Pancreas (tissue), 10 donors: ENCODE data around the gene AARS2. TPM values are rescaled to one million over a fixed set of nuclear protein-coding genes. Genes with fewer than 3 reads are reported as not detected.
A peak's percentile ranks its signal among the peaks of the same experiment; 100 is the strongest.

Experiments
- ATAC-seq, 4 donors: fragments of 200-7000 bp; cut with Tn5 transposase; one replicate each; pipeline versions ENCODE4 v1.8.0 to v1.9.1; 2020; ENCODE audit warnings: mild to moderate bottlenecking in 4 of 4, moderate library complexity in 4 of 4
- DNase-seq, 6 donors: peaks; one replicate each; pipeline ENCODE4 v3.0.0-alpha.2; 2020
- FAIRE-seq: peaks from 2 replicates; lab custom pipeline; 2012; peaks lifted over from hg19 to GRCh38; lab: Jason Lieb, UNC
- H3K27ac ChIP-seq, 4 donors: fragments of 200-600 bp; sonication (generic); 1 replicate in 3 of 4; 2 replicates in 1 of 4; pipeline versions ENCODE4 v1.5.0 to v1.8.0; 2020
- H3K27me3 ChIP-seq, 4 donors: fragments of 200-600 bp; one replicate each; pipeline ENCODE4 v1.8.0; 2021
- H3K36me3 ChIP-seq, 3 donors: fragments of 200-600 bp; sonication (generic) in 1 of 3; one replicate each; pipeline versions ENCODE4 v1.5.0 to v1.8.0; 2020 to 2021
- H3K4me1 ChIP-seq, 3 donors: fragments of 200-600 bp; one replicate each; pipeline ENCODE4 v1.8.0; 2021
- H3K4me3 ChIP-seq, 4 donors: fragments of 200-600 bp; sonication (generic) in 2 of 4; one replicate each; pipeline versions ENCODE4 v1.5.0 to v1.8.0; 2020 to 2021
- H3K9me3 ChIP-seq, 4 donors: fragments of 200-600 bp; one replicate each; pipeline ENCODE4 v1.8.0; 2021
- WGBS, 2 donors: extraction: QIAGEN DNeasy Blood & Tissue Kit; methylation state at CpG; one replicate each; pipeline ENCODE4 v1.1.7; 2013; 5-methylcytosine and 5-hydroxymethylcytosine counted together
- intact Hi-C, 3 donors: fragments of 100-400 bp; cut with DNase I; formaldehyde crosslinking; loops; one replicate each; pipeline versions ENCODE4 v1.11.1 to v1.14.2; 2022
- polyA plus RNA-seq, 2 donors: library from polyadenylated mRNA; stranded (reverse); fragments of 200-250 nt; gene quantifications; one replicate each; pipeline ENCODE4 v1.2.3, GENCODE V29; 2013
- total RNA-seq, 6 donors: library from RNA; stranded (reverse); fragmentation: NEBNext Ultra II Directional in 4 of 6; extraction: Animal tissue kit (Norgen Biotek cat#: 25700) in 4 of 6; gene quantifications; one replicate each; pipeline versions ENCODE4 v1.2.1 to v1.2.4, GENCODE V29; 2021 to 2023
- TF ChIP-seq, protein P1 (sequence below), 4 donors: fragments of 200-600 bp; sonication (generic) in 3 of 4; IDR thresholded peaks; one replicate each; pipeline versions ENCODE4 v1.5.0 to v1.8.0; 2021; ENCODE audit warnings: antibody characterized with exemption in 4 of 4
- donor health status: healthy with polysubstance abuse.
- donor health status: DM: no; HTN: no; CAD: no; lungs with moderate emphysema.
- donor health status: DM: no; HTN: no; CAD: no.
- donor health status: control.
- donor health status: control.
- donor health status: Bipolar disorder and iron deficiency.
- donor health status: DM: yes; HTN: yes; CAD: no.
- donor health status: DM: no; HTN: no; CAD: no.
- donor health status: DM: no; HTN: no; CAD: no.
- donor health status: DM: yes; HTN: yes; CAD: no.

AARS2 gene
- total and polyA plus RNA-seq, 8 donors: 3.6 to 8.7 (median 5.0) TPM

DNA sequence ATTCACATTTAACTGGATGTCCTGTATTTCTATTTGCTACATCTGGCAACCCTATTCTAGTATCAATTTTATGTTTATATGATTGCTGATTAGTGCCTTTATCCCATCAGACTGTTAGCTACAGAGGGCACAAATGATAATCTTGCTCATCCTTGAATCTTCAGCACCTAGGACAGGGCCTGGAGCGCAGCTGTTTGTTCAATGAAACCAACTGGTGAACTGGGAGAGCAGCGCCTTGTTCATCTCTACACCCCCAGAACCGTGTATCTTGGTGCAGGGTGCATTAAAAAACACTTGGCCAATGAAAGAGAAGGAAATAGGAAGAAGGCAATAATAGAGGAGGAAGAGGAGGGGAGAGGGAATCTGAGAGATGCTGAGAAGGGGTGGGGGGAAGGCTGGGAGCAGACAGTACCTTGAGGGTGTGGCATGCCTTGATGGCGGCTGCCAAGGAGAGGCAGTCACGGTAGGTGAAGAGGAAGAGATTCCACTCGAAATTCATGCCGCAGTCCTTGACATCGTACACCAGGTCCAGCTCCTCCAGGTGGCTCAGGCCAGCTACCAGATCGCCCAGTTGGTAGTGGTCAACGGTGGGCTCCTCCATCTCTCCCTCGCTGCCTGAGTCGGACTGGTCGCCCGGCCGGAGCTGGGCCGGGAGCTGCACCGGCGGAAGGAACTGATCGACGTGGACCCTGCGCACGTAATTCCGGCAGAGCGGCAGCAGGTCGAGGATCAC lies 27.4 kb downstream of the AARS2 start:
- no peaks in the 10 kb centered on the region for H3K27me3 ChIP-seq
- no peak overlapping the region for H3K27ac ChIP-seq
- H3K9me3 ChIP-seq: no peaks in the 10 kb centered on the region
- FAIRE-seq (no peak), DNase-seq (peak in 1 of 6 donors; percentile 37), ATAC-seq (no peak)
- 67 to 69% methylated on average over 25 of the region's 25 CpGs for WGBS, 2 donors
- H3K4me3 ChIP-seq: no peak overlapping the region
- TF ChIP-seq, protein P1, sequence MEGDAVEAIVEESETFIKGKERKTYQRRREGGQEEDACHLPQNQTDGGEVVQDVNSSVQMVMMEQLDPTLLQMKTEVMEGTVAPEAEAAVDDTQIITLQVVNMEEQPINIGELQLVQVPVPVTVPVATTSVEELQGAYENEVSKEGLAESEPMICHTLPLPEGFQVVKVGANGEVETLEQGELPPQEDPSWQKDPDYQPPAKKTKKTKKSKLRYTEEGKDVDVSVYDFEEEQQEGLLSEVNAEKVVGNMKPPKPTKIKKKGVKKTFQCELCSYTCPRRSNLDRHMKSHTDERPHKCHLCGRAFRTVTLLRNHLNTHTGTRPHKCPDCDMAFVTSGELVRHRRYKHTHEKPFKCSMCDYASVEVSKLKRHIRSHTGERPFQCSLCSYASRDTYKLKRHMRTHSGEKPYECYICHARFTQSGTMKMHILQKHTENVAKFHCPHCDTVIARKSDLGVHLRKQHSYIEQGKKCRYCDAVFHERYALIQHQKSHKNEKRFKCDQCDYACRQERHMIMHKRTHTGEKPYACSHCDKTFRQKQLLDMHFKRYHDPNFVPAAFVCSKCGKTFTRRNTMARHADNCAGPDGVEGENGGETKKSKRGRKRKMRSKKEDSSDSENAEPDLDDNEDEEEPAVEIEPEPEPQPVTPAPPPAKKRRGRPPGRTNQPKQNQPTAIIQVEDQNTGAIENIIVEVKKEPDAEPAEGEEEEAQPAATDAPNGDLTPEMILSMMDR (IDR thresholded peaks at IDR 0.05): no peak
- no peaks in the 10 kb centered on the region for H3K4me1 ChIP-seq
- intact Hi-C loops: no loop called here
- no peaks in the 10 kb centered on the region for H3K36me3 ChIP-seq

DNA sequence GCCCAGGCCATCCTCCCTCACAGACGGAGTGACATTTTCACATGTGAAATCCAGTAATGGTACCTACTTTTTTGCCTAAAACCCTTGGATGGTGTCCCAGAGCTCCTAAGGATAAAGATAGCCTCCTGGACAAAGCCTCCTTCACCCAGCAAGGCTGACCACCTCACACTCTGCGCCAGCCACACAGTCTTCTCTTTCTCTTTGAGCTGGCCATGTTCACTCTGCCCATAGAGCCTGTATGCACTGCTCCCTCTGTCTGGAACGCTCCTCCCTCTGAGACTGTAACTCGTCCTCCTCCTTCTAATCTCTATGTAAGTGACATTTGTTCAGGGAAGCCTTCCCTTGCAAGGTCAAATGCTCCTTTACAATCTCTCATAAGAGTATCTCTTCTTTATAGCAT lies 28.3 kb downstream of the AARS2 start:
- intact Hi-C loops: no loop called here
- TF ChIP-seq, protein P1 (IDR thresholded peaks at IDR 0.05): no peak
- ATAC-seq (no peak), DNase-seq (no peak), FAIRE-seq (no peak)
- Histone ChIP-seq H3K9me3 (no peaks in the 10 kb centered on the region), H3K4me1 (no peaks in the 10 kb centered on the region), H3K4me3 (no peak overlapping the region), H3K27ac (no peak overlapping the region), H3K36me3 (no peaks in the 10 kb centered on the region), H3K27me3 (no peaks in the 10 kb centered on the region)
- 38 to 45% methylated on average over 4 of the region's 4 CpGs for WGBS, 2 donors

- intact Hi-C loops: no loop called here
- Histone ChIP-seq H3K4me3 (no peak overlapping the region), H3K4me1 (no peaks in the 10 kb centered on the region), H3K36me3 (no peaks in the 10 kb centered on the region), H3K9me3 (no peaks in the 10 kb centered on the region), H3K27ac (no peak overlapping the region), H3K27me3 (no peaks in the 10 kb centered on the region)
- ATAC-seq: no peak
- WGBS, 2 donors: 34 to 35% methylated on average over 2 of the region's 2 CpGs
- DNase-seq: no peak
- TF ChIP-seq, protein P1 (IDR thresholded peaks at IDR 0.05): no peak
- no peak for FAIRE-seq
Observed at GRCh38 chr6:44284121-44284520, 29.0 kb downstream of the AARS2 start.

DNA sequence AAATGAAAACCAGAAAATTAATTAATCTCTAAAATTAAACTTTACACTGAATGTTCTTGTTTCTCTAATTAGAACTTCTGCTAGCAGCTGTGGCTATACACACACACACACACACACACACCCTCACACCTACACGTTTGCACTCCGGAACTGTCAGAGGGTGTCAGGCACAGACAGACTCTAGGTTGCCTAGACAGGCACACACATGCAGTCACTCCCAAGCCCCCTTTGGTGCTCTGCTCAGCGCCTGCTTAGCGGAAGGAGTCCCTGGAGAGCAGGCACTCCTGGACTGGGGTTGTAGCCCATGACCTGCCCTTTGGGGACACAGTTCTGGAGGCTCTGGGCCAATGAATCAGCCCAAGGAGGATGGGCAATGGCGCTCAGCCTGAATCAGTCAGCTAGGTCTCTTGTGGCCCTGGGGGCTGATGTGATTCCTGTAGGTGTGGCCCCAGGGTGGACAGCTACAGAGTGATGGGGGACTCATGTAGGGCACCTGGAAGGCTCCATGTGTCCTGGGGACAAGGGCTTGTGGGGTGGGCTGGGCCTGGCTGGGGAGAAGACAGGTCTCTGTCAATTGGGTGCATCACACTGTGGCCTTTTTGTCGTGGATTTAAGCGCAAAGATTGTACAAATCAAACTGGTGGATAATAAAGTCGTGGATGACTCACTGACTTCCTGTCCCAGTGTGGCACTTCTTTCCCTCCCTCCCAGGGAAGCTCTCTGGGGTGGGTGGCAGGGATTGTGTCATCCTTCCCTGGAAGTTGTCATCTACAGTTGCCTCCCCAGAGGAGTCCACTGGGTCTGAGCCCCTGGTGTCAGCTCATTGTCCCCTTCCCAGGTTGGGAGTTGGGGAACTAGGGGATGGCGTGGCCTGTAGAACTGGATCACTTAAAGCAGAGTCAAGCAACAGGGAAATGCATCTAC lies 34.1 kb downstream of the AARS2 start:
- ATAC-seq (no peak), DNase-seq (peak in 1 of 6 donors; percentile 23), FAIRE-seq (no peak)
- 61 to 64% methylated on average over 9 of the region's 9 CpGs for whole genome bisulfite sequencing, 2 donors
- intact Hi-C loops: no loop called here
- H3K36me3 ChIP-seq: no peaks in the 10 kb centered on the region
- no peaks in the 10 kb centered on the region for H3K9me3 ChIP-seq
- TF ChIP-seq, protein P1 (IDR thresholded peaks at IDR 0.05): no peak
- H3K4me1 ChIP-seq: peaks cover 0 to 3% (median 0%) of the 10 kb centered on the region in 3 donors
- H3K27me3 ChIP-seq: peaks cover 0 to 9% (median 3%) of the 10 kb centered on the region in 4 donors
- H3K27ac ChIP-seq: no peak overlapping the region
- no peak overlapping the region for H3K4me3 ChIP-seq
